K562 (cell line): Measurements from ENCODE around the gene PLAC1.

ENCODE experiments used
- FOS ChIP-seq: IDR thresholded peaks from 3 replicates; pipeline ENCODE4 v1.6.1; 2011; ENCODE audit not compliant: insufficient read length; ENCODE audit errors: extremely low read depth
- HDAC2 ChIP-seq: fragments of 450-650 bp; IDR thresholded peaks from 2 replicates; pipeline ENCODE4 v1.6.1; 2016; ENCODE audit warnings: mild to moderate bottlenecking
- MTA1 ChIP-seq: fragments of 450-650 bp; IDR thresholded peaks from 2 replicates; pipeline ENCODE4 v1.6.1; 2017; ENCODE audit warnings: borderline replicate concordance
- NONO ChIP-seq, 2 experiments: fragments of 200-400 bp in 1 of 2; fragments of 450-650 bp in 1 of 2; formaldehyde crosslinking in 1 of 2; IDR thresholded peaks; 2 replicates each; pipeline ENCODE4 v1.6.1; 2017; ENCODE audit warnings: low read depth in 2 of 2, mild to moderate bottlenecking in 2 of 2, moderate library complexity in 2 of 2, low read length in 1 of 2
- PHF21A ChIP-seq: fragments of 450-650 bp; IDR thresholded peaks from 2 replicates; pipeline ENCODE4 v1.6.1; 2017; ENCODE audit warnings: low read depth, borderline replicate concordance
- ZKSCAN1 ChIP-seq: fragments of 150-350 bp; IDR thresholded peaks from 2 replicates; pipeline ENCODE4 v1.6.1; 2016; ENCODE audit warnings: low read depth, low read length
- ZNF197 ChIP-seq: fragments of 200-800 bp; sonication (Bioruptor generic); IDR thresholded peaks from 2 replicates; pipeline ENCODE4 v1.6.1; 2016; ENCODE audit warnings: low read depth, missing genetic modification characterization, missing compliant biosample characterization
- TF ChIP-seq, protein P1 (sequence below): sonication (generic); formaldehyde crosslinking; IDR thresholded peaks from 2 replicates; pipeline ENCODE4 v1.8.1; 2023; ENCODE audit warnings: mild to moderate bottlenecking, missing genetic modification reagents
- TF ChIP-seq, protein P2 (sequence below): fragments of 150-350 bp; conservative IDR thresholded peaks from 2 replicates; pipeline ENCODE4 v1.6.1; 2014; ENCODE audit warnings: low read length

DNA sequence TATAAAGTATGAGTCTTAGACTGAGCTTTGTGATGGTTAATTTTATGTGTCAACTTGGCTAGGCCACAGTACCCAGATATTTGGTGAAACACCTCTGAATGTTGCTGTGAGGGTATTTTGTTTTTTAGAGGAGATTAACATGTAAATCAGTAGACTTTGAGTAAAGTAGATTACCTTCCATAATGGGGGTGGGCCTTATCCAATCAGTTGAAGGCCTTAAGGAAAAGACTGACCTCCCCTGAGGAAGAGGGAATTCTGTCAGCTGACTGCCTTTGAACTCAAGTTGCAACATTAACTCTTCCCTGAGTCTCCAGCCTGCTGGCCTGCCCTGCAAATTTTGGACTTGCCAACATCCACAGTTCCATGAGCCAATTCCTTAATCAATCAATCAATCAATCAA, 66.0 kb downstream of the PLAC1 start:
- TF ChIP-seq ZNF197 (CRISPR knock-in tag) (no peak), MTA1 (no peak), PHF21A (no peak), NONO (IDR thresholded peaks at IDR 0.05; ENCODE audit: low read depth in 2 of 2, low read length in 1 of 2) (no peak), ZKSCAN1 (no peak), FOS (no peak), HDAC2 (no peak)
- TF ChIP-seq, protein P1, sequence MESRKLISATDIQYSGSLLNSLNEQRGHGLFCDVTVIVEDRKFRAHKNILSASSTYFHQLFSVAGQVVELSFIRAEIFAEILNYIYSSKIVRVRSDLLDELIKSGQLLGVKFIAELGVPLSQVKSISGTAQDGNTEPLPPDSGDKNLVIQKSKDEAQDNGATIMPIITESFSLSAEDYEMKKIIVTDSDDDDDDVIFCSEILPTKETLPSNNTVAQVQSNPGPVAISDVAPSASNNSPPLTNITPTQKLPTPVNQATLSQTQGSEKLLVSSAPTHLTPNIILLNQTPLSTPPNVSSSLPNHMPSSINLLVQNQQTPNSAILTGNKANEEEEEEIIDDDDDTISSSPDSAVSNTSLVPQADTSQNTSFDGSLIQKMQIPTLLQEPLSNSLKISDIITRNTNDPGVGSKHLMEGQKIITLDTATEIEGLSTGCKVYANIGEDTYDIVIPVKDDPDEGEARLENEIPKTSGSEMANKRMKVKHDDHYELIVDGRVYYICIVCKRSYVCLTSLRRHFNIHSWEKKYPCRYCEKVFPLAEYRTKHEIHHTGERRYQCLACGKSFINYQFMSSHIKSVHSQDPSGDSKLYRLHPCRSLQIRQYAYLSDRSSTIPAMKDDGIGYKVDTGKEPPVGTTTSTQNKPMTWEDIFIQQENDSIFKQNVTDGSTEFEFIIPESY (CRISPR knock-in tag): no peak
- TF ChIP-seq, protein P2, sequence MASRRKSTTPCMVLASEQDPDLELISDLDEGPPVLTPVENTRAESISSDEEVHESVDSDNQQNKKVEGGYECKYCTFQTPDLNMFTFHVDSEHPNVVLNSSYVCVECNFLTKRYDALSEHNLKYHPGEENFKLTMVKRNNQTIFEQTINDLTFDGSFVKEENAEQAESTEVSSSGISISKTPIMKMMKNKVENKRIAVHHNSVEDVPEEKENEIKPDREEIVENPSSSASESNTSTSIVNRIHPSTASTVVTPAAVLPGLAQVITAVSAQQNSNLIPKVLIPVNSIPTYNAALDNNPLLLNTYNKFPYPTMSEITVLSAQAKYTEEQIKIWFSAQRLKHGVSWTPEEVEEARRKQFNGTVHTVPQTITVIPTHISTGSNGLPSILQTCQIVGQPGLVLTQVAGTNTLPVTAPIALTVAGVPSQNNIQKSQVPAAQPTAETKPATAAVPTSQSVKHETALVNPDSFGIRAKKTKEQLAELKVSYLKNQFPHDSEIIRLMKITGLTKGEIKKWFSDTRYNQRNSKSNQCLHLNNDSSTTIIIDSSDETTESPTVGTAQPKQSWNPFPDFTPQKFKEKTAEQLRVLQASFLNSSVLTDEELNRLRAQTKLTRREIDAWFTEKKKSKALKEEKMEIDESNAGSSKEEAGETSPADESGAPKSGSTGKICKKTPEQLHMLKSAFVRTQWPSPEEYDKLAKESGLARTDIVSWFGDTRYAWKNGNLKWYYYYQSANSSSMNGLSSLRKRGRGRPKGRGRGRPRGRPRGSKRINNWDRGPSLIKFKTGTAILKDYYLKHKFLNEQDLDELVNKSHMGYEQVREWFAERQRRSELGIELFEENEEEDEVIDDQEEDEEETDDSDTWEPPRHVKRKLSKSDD: no peak
